Superior temporal gyrus (tissue), 1 donor: ENCODE measurements around the gene NRXN3.

ENCODE experiments used
- DNase-seq: peaks from one replicate; pipeline ENCODE4 v3.0.0-alpha.2; 2016; ENCODE audit errors: extremely low spot score

Gene NRXN3

GRCh38 chr14:78319887-78320635, 149.9 kb downstream of the NRXN3 start:
- no peak for DNase-seq

- no peak for DNase-seq
Measured at GRCh38 chr14:78324353-78324752, 154.2 kb downstream of the NRXN3 start.

- no peak for DNase-seq
Measured at GRCh38 chr14:78325911-78326310, 155.7 kb downstream of the NRXN3 start.

GRCh38 chr14:78327426-78328221, 157.5 kb downstream of the NRXN3 start:
- no peak for DNase-seq

- DNase-seq, result peak; percentile 25
Measured at GRCh38 chr14:78329371-78329770, 159.2 kb downstream of the NRXN3 start.

GRCh38 chr14:78335531-78335930, 165.4 kb downstream of the NRXN3 start:
- DNase-seq, result no peak

- no peak for DNase-seq
Measured at GRCh38 chr14:78340250-78340649, 170.1 kb downstream of the NRXN3 start.

GRCh38 chr14:78341827-78342389, 171.7 kb downstream of the NRXN3 start:
- DNase-seq, result no peak

- no peak for DNase-seq
Measured at GRCh38 chr14:78342879-78343278, 172.7 kb downstream of the NRXN3 start.

GRCh38 chr14:78344290-78344689, 174.1 kb downstream of the NRXN3 start:
- no peak for DNase-seq

- no peak for DNase-seq
Measured at GRCh38 chr14:78345131-78345744, 175.1 kb downstream of the NRXN3 start.

GRCh38 chr14:78346747-78347146, 176.6 kb downstream of the NRXN3 start:
- no peak for DNase-seq

- DNase-seq, result no peak
Measured at GRCh38 chr14:78355109-78355508, 184.9 kb downstream of the NRXN3 start.

- peak; percentile 53 for DNase-seq
Measured at GRCh38 chr14:78356391-78356790, 186.2 kb downstream of the NRXN3 start.

- peak; percentile 38 for DNase-seq
Measured at GRCh38 chr14:78358591-78358990, 188.4 kb downstream of the NRXN3 start.

GRCh38 chr14:78359581-78359980, 189.4 kb downstream of the NRXN3 start:
- no peak for DNase-seq

- no peak for DNase-seq
Measured at GRCh38 chr14:78363008-78363407, 192.8 kb downstream of the NRXN3 start.

- no peak for DNase-seq
Measured at GRCh38 chr14:78367355-78367754, 197.2 kb downstream of the NRXN3 start.

- no peak for DNase-seq
Measured at GRCh38 chr14:78383060-78383459, 212.9 kb downstream of the NRXN3 start.

- no peak for DNase-seq
Measured at GRCh38 chr14:78398216-78398615, 228.0 kb downstream of the NRXN3 start.

GRCh38 chr14:78399316-78399889, 229.2 kb downstream of the NRXN3 start:
- no peak for DNase-seq

GRCh38 chr14:78401866-78402265, 231.7 kb downstream of the NRXN3 start:
- no peak for DNase-seq
